ENCODE data around the gene MEIS2. TPM values are rescaled to one million over a fixed set of nuclear protein-coding genes. Genes with fewer than 3 reads are reported as not detected.

MEIS2 gene
- total RNA-seq, 2 donors from 2014 or later = 7.1 to 9.7 TPM

DNA sequence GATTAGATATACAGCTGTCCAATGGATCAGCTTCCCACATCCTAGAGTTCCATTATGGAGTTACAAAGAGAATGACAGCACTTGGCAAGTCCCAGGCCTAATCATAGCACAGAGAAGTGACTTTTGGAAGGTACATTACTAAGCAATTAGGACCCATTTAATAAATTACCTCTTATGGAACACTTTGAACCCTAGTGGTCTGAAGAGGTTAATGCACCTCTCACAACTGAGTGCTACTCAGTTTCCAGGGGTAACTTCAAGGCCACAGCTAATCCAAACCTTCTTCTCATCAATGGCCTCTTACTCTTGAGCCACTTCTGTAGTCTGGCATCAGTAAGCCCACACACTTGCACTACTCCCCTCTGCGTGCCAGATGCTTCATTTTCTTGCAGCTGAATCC is 34.9 kb upstream of the MEIS2 start:
- Histone ChIP-seq H3K36me3 (ENCODE audit: control insufficient read depth, insufficient read depth, low read length) (no peaks in the 10 kb centered on the region), H3K4me1 (ENCODE audit: control insufficient read depth, insufficient read depth, low read length) (no peaks in the 10 kb centered on the region), H3K27ac (ENCODE audit: low read depth, low read length) (no peak overlapping the region), H3K9ac (ENCODE audit: extremely low read depth, low read length, poor library complexity, severe bottlenecking) (no peak overlapping the region), H3K27me3 (ENCODE audit: control insufficient read depth, insufficient read depth, low read length, poor library complexity, severe bottlenecking) (no peaks in the 10 kb centered on the region), H3K4me3 (ENCODE audit: low read length) (no peak overlapping the region), H3K9me3 (ENCODE audit: control insufficient read depth, low read length) (no peaks in the 10 kb centered on the region)
- no peaks in the 10 kb centered on the region for H3K9me3 Mint-ChIP-seq
- peak; percentile 49 for DNase-seq
- TF ChIP-seq, protein P1, sequence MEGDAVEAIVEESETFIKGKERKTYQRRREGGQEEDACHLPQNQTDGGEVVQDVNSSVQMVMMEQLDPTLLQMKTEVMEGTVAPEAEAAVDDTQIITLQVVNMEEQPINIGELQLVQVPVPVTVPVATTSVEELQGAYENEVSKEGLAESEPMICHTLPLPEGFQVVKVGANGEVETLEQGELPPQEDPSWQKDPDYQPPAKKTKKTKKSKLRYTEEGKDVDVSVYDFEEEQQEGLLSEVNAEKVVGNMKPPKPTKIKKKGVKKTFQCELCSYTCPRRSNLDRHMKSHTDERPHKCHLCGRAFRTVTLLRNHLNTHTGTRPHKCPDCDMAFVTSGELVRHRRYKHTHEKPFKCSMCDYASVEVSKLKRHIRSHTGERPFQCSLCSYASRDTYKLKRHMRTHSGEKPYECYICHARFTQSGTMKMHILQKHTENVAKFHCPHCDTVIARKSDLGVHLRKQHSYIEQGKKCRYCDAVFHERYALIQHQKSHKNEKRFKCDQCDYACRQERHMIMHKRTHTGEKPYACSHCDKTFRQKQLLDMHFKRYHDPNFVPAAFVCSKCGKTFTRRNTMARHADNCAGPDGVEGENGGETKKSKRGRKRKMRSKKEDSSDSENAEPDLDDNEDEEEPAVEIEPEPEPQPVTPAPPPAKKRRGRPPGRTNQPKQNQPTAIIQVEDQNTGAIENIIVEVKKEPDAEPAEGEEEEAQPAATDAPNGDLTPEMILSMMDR (conservative IDR thresholded peaks at IDR 0.05) = peak; percentile 75
- no peak overlapping the region for H3K27ac Mint-ChIP-seq
- peaks cover 2% of the 10 kb centered on the region for H3K27me3 Mint-ChIP-seq (ENCODE audit: insufficient read depth)
- WGBS, 2 experiments (ENCODE audit: insufficient coverage in 1 of 2, insufficient read length in 1 of 2) = 79% methylated on average over 1 of the region's 1 CpG; no CpG with 5 or more reads in 1 of the 2 experiments
- peaks cover 12% of the 10 kb centered on the region for H3K4me1 Mint-ChIP-seq
- no peaks in the 10 kb centered on the region for H3K36me3 Mint-ChIP-seq (ENCODE audit: low read depth)
- H3K4me3 Mint-ChIP-seq = no peak overlapping the region

DNA sequence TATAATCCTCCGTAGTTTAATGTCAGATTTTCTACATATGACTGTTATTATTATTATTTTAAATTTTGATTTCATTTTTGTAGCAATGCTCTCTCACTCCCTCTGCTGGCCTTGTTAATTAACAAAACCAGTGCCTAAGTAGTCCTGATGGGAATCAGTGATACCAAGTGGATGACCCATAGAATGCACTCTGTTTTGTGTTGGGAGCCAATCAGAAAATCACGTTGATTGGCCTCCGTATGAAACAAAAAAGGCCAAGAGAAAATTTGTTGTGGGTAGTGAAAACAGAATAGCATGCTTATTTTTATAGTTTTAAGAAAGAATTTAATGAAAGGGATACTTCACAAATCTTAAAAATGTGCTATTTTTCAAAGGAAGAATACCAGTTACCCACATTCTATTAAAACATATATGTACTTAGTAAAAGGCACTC is 34.4 kb upstream of the MEIS2 start:
- Histone ChIP-seq H3K27me3 (ENCODE audit: control insufficient read depth, insufficient read depth, low read length, poor library complexity, severe bottlenecking) (no peaks in the 10 kb centered on the region), H3K4me1 (ENCODE audit: control insufficient read depth, insufficient read depth, low read length) (no peaks in the 10 kb centered on the region), H3K9me3 (ENCODE audit: control insufficient read depth, low read length) (no peaks in the 10 kb centered on the region), H3K4me3 (ENCODE audit: low read length) (no peak overlapping the region), H3K9ac (ENCODE audit: extremely low read depth, low read length, poor library complexity, severe bottlenecking) (no peak overlapping the region), H3K27ac (ENCODE audit: low read depth, low read length) (no peak overlapping the region), H3K36me3 (ENCODE audit: control insufficient read depth, insufficient read depth, low read length) (no peaks in the 10 kb centered on the region)
- Mint-ChIP-seq H3K9me3 (no peaks in the 10 kb centered on the region), H3K27ac (no peak overlapping the region), H3K4me1 (peaks cover 12% of the 10 kb centered on the region), H3K4me3 (no peak overlapping the region), H3K36me3 (ENCODE audit: low read depth) (no peaks in the 10 kb centered on the region), H3K27me3 (ENCODE audit: insufficient read depth) (peaks cover 2% of the 10 kb centered on the region)
- no peak for DNase-seq
- TF ChIP-seq, protein P1 (conservative IDR thresholded peaks at IDR 0.05) = peak; percentile 78
- WGBS, 2 experiments (ENCODE audit: insufficient coverage in 1 of 2, insufficient read length in 1 of 2) = 13 to 33% methylated on average over 2 of the region's 3 CpGs

DNA sequence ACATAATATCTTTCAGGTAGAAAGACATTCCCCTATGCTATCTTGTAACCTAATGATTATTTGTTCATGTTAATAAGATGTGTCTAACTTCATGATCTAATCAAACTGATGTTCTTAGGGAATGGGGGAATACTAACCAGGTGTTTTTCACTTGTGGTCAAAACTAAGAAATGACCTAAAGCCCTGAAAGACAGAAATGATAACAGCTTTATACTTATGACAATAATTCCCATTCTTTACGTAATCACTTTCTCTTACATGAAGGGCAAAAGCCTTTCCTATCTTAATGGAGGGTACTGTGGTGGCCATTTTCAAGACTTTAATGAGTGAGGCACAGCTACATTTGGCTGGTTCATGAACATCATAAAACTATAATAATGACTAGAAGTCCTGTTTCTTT is 33.9 kb upstream of the MEIS2 start:
- H3K27me3 Mint-ChIP-seq (ENCODE audit: insufficient read depth) = peaks cover 2% of the 10 kb centered on the region

More for the DNA sequence above, 33.9 kb upstream of the MEIS2 start:
- Histone ChIP-seq H3K27ac (ENCODE audit: low read depth, low read length) (no peak overlapping the region), H3K9ac (ENCODE audit: extremely low read depth, low read length, poor library complexity, severe bottlenecking) (no peak overlapping the region), H3K9me3 (ENCODE audit: control insufficient read depth, low read length) (no peaks in the 10 kb centered on the region), H3K4me1 (ENCODE audit: control insufficient read depth, insufficient read depth, low read length) (no peaks in the 10 kb centered on the region), H3K4me3 (ENCODE audit: low read length) (no peak overlapping the region), H3K27me3 (ENCODE audit: control insufficient read depth, insufficient read depth, low read length, poor library complexity, severe bottlenecking) (no peaks in the 10 kb centered on the region), H3K36me3 (ENCODE audit: control insufficient read depth, insufficient read depth, low read length) (no peaks in the 10 kb centered on the region)
- H3K4me1 Mint-ChIP-seq = peaks cover 12% of the 10 kb centered on the region
- no peaks in the 10 kb centered on the region for H3K9me3 Mint-ChIP-seq
- H3K36me3 Mint-ChIP-seq (ENCODE audit: low read depth) = no peaks in the 10 kb centered on the region
- 100% methylated on average over 1 of the region's 1 CpG; no CpG with 5 or more reads in 1 of the 2 experiments for WGBS, 2 experiments (ENCODE audit: insufficient coverage in 1 of 2, insufficient read length in 1 of 2)
- TF ChIP-seq, protein P1 (conservative IDR thresholded peaks at IDR 0.05) = no peak
- no peak for DNase-seq
- no peak overlapping the region for H3K27ac Mint-ChIP-seq
- no peak overlapping the region for H3K4me3 Mint-ChIP-seq
